Embryonic facial prominence (tissue), 1 donor: ENCODE results near the gene BCAP31.

Experiments used
- DNase-seq: peaks from one replicate; pipeline ENCODE4 v3.0.0-alpha.2; 2016; ENCODE audit errors: extremely low spot score

Gene BCAP31

DNA sequence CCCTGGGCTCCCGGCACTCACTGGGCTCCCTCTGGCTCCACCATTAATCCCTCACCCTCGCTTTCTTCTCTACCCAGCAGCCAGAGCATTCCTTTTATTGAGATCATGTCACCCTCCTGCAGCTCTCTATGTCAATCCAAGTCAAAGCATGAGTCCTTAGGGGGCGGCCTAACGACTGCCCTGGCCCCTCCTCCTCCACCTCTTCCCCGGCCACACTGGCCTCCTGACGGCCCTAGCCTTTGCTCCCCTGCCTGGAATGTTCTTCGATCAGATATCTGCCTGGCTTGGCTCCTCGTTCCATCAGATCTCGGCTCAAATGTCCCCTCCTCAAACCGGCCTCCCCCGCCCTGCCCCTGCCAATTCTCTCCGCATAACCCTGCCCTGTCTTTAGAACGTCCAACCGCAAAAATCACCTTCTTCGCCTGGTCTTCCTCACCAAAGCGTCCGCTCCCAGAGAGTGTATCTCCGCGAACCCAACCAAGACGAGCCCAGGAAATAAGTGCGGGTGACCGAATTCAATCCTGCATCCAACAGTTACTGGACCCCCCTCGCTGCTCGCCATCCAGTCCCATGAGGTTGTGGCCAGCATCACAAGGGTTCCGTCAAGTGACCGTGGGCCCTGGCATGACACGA is 49.9 kb downstream of the BCAP31 start:
- no peak for DNase-seq

DNA sequence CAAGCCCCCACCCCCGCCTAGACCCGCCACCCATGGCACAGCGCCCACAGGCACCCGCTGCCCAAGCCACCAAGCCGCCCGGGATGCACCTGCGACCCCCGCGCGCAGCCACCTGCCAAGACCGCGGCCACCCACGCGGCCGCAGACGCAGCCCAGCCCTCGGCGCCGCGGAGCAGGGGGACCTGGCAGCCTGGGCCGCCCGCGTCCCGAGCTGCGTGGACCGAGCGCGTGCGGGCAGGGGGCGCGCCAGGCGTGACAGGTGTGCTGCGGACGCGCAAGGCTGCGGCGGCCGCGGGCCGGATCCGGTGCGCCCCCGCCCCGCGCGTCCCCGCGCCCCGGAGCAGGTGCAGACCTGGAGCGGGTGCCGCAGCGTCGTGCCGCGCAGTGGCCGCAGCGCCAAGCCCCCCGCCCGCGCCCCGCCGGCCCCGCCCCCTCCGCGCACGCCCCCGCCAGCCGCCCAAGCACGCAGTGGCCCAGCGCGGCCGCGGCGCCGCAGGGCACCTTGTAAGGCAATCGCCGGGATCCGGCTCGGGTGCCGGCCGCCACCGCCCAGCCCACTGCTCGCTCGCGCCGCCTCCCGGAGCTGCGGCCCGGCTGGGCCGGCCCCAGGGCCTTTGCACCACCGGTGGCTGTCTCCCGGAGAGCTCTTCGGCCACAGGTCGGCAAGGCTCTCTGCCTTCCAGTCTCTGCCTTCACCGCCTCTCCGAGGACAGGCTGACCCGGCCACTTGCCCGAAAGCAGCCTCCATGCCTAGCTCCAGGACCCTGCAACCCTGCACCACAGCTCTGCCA is 50.6 kb downstream of the BCAP31 start, which contains the start of gene PNCK:
Gene PNCK (minus strand): TSS at position 386 of the 791 bp plus-strand sequence. CDS start 737 bp downstream, outside the sequence.
- no peak for DNase-seq

DNA sequence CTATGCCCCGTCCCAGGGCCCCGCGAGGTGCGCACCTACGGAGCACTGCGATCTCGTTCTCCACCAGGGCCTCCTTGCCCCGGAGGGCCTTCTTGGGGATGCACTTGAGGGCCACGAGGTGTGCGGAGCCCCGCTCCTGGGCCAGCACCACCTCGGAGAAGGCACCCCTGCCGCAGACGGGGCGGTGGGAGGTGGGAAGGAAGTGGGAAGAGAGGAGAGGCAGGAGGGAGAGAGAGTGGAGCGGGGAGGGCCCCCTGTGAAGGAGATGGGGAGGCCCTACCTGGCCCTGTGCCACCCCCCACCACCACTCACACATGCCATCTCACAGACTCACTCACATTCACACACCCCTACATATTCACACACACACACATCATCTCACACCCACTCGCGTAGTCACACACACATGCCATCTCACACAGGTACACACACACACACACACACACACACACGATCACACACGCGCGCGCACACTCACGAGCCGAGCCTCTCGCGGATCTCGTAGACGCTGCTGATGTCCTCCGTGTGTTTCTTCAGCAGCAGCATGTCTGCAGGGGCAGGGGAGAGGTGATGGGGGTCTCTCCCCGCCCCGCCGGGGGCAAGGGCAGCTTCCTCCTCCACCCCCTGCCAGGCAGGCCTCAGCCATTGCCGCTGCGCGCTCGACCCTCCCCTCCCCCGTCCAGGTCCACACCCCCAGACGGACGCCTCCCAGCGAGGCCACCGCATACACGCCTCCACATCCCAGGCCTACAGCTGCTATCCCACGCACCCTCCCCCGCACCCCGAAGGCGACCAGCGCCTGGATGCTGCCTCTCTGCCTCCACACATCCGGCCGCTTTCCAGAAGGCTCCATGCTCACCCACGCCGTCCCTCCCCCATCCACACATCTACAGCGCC is 51.4 kb downstream of the BCAP31 start:
- no peak for DNase-seq

DNA sequence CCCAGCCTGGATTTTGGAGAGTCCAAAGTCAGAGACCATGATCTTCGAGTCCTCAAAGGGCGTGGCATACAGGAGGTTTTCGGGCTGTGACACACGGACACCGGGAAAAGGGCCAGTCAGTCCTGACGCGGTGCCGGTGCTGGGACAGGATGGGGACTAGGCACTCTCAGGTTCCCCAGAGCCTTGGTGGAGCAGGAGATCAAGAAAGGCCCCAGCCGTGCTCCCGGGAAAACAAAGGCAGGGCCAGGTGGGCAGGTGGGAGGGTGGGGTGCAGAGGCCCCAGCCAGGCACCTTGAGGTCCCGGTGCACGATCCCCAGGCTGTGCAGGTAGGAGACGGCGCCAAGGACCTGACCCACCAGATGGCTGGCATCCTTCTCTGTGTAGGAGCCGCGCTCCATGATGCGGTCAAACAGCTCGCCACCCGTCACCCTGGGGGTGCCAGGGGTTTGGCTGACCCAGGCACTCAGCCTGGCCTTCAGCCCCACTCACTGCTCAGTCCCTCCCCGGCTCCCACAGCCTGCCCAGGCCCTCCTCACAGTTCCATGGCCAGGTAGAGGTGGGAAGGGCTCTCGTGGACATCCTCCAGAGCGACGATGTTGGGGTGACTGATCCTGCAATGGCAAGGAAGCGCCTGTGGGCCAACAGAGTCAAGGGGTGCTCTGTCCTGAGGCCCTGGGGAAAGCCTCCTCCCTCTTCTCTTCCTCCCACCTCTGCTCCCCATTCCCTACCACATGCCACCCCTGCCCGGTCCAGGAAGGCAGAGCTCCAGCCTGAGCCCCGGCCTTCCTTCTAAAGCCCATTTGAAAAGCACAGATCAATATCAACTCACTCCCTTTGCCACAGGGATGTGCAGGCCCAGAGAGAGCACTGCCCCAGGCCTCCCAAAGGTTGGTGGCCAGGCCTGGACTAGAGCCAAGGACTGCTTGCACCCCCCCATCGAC is 52.3 kb downstream of the BCAP31 start:
- no peak for DNase-seq

GRCh38 chrX:153670748-153671588 is 53.2 kb downstream of the BCAP31 start:
- no peak for DNase-seq

DNA sequence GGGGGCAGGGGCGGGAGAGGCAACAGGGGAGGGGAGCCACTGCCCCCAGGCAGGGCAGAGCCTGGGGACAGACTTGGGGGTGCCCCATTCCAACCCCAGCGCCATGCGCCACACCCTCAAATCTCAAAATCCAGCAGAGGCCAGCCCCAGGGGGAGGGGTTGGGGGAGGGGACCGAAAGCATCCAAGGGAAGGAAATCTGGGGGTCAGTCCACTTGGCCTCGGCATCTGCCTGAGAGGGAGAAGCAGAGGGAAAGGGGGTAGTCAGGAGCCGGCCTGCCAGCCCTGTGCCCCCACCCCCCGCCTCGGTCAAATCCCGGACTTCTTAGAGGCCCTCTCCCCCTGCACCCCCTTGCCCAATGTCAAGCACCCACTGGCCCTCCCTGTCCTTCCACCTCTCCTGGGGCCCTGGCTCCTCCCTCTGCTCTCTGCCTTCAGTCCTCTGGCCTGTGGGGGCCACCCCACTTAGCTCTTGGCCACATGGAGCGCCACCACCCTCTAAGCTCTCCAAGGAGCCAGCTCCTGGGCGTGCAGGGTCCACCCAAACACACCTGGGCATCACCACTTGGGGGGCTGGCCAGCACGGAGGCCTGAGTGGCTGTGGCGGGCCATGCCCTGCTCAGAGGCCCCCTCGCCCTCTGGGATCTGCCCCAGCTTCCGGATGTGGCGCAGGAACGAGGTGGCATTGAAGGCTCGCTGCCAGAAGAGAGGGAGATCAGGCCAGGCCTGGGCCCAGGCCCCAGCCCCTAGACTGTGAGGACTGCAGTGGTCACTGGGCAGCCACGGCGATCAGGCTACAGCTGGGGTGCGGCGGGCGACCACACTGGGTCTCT is 54.1 kb downstream of the BCAP31 start:
- DNase-seq, result no peak

DNA sequence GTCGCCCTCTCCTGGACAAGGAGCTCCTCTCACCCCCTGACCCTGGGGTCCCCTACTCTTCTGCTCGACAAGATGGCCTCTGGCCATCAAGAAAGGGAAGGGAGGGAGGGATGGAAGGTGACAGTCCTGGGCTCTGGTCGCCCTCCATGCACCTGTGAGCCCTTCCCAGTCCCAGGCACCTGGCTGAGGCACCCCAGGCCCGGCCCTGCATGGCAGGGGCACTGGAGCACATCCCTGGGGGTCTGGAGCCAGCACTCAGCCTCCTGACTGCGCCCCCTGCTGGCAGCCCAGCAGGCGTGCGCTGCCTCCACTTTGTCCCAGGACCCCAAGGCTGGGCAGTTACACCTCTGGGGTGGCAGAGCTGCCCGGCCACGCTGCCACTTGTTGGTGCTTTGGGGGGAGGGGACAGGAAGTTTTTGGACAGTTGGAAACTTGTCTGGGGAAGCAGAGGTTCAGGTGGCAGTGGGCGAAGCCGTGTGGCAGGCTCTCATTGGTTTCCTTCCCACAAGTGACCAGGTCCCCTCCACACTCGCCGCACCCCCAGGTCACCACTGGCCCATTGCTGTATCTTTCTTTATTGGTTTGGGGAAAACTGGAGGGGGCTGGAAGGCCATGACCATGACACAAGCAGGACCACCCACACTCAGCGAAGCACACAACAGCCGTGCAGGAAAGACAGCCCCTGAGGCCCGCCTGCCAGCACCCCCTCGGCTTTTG is 54.9 kb downstream of the BCAP31 start:
- no peak for DNase-seq

DNA sequence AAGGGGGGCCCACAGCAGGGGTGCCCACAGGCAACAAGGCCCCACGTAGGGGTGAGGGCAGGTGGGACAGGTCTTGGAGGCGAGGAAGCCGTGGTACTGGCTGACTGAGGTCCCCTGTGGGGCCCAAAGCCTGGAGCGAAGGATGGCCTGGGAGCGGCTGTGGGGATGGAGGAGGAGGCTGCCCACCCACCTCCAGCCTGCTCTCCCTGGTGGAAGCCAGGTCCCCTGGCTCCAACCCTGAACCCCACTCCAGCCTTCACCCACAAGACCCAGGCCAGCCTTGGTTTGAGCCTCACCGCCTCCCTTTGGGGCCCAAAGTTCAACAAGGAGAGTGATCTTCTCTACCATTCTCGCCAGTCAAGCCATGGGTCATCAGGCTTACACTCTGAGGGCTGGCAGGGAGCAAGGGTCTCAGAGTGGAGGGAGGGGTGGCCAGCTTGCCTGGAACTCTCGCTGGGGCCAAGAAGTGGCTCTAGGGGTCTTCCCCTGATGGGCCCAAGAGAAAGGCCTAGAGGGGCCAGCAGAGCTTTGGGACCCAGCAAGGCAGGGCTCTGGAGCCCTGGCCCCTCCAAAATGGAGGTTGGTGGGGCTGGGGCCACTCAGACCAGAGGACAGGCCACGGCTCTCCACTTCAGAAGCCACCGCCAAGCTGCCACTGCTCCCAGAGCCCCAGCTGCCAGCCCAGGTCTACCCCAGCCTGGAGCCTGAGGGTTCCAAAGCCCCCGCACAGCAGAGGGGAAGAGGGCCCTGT is 55.6 kb downstream of the BCAP31 start:
- DNase-seq, result no peak

DNA sequence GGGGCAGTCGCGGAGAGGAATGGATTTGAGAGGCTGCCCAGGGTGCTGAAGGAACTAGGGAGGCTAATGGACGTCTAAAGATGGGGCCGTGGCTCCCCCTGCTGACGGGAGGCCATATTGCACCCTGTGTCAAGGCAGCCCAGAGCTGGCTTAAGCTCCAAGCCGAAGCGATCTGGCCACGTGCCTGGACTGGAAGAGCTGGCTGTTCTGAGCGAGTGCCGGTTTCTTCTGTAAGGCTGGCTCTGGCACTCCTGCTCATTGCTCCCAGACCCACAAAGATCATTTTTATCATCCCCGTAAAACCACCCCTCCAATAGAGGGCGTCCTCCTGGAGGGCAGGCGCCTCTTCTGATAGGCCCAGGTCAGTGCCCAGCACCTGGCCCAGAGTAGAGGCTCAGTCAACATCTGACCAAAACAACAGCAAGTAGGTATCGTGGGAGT is 56.2 kb downstream of the BCAP31 start:
- peak; percentile 59 for DNase-seq

DNA sequence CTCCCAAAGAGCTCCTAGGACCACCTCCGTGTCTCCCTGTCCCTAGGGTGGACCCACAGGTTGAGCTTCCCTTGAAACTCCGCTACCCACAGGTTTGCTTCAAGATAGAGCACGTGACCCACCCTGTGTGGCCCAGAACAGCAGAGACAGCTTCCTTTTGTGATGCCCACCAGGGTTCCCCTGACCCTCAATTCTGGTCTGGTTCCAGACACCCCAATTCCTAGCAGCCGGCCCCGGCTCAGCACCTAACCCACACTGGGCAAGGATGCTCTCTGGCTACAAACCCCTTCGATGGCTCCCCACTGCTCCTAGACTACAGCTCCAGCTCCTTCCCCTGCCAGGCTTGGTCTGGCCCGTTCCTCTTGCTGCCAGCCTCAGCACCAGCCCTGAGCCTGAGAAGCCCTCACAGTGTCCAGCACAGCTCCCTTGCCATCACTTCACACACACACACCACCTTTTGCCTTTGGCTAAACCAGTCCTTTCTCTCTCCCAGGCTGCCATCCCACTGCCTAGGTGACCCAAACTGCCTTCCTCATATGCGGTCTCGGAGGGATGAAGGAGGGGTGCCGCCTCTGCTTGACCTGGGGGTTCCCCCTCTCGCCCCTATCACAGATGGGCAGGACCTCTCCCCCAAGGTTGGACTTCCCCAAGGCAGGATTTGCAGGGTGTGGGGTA is 56.8 kb downstream of the BCAP31 start:
- DNase-seq, result no peak

DNA sequence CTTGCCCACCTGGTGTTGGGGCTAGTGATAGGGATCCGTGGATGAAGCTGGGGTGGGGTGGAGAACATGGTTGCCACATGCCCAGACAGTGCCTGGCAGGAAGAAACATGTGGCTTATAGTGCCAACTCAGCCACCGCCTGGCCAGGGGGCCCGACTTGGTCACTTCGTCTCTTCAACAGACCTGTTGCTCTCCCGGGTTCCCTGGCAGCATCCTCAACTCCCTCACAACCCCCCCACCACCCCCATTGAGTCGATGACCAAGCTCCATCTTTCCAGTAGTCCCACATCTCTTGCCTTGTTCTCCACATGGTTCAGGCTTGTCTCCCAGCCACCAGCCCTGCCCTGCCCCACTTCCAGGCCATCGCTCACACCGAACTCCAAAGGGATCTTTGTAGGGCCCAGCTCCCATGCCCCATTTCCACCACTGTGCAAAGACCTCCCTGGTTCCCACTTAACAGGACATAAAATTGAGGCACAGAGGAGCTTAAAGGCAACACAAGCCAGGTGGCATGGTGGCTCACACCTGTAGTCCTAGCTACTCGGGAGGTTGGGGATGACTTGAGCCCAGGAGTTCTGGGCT is 58.4 kb downstream of the BCAP31 start:
- DNase-seq, result no peak

DNA sequence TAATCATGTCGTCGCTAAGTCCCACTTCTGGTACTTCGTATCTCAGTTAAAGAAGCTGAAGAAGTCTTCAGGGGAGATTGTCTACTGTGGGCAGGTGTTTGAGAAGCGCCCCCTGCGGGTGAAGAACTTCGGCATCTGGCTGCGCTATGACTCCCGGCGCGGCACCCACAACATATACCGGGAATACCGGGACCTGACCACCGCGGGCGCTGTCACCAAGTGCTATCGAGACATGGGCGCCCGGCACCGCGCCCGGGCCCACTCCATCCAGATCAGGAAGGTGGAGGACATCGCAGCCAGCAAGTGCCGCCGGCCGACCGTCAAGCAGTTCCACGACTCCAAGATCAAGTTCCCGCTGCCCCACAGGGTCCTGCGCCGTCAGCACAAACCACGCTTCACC is 61.9 kb downstream of the BCAP31 start:
- no peak for DNase-seq

DNA sequence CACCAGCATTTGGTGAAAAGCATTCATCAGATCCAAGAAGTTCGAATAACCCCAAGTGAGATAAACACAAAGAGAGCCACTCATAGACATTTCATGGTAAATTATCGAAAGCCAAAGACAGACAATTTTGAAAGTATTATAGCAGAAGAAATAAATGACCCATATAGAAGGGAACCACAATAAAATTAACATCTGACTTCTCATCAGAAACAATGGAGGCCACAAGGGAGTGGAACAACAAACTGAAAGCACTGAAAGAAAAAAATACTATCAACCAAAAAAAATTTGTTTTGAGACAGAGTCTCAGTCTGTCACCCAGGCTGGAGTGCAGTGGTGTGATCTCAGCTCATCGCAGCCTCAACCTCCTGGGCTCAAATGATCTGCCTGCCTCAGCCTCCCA is 64.9 kb downstream of the BCAP31 start:
- no peak for DNase-seq

- DNase-seq, result no peak
These were observed 67.0 kb downstream of the BCAP31 start for GRCh38 chrX:153657161-153657560.

DNA sequence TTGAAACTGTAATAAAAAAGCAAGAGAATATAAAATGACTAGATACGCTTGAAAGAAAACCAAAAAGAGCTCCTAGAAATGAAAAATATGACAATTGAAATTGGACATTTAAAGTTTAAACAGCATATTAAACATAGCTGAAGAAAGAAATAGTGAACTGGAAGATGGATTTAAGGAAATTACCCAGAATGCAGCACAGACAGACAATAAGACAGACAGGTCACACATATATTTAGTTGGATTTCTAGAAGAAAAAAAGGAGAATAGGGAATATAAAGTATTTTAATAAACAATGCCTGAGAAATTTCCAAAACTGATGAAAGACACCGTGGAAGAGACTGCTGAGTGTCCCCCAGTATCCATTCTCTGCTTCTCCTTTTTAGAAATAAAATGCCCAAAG is 70.6 kb downstream of the BCAP31 start:
- no peak for DNase-seq

- DNase-seq, result no peak
These were observed 72.6 kb downstream of the BCAP31 start for GRCh38 chrX:153651540-153652079.

DNA sequence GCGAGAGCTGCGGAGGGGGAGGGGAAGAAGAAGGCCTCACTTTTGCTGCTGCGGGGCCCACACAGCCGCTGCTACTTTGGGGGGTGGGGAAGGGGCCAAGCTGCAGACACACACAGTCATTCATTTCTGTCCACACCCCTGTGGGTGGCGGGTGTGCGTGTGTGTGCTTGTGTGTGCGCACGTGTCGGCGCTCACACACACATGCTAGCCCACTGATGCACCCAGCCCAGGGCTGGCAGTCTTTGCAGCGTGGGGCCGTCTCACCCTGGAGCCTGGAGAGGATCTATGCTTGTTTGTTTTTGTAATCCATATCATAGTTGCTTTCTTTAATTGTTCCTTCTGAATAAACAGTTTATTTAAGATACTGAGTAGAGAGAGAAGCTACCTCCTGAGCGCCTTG is 73.2 kb downstream of the BCAP31 start:
- DNase-seq, result no peak
